Measurements from ENCODE around the gene SRP68.

SRP68 gene

GRCh38 chr17:76072148-76072858 lies at the start of gene SRP68:
TSS of gene SRP68 (minus strand) at chr17:76072517. CDS start at chr17:76072491, 26 bp downstream.
- in situ Hi-C loops (cut with HindIII; ENCODE audit: low pct_ligation_motif_present, low pct_unique_long_range_greater_than_20kb, low sequenced_read_pairs): no loop called here
- DNase-seq: peak; percentile 94

- no peak for DNase-seq
- in situ Hi-C loops (cut with HindIII; ENCODE audit: low pct_ligation_motif_present, low pct_unique_long_range_greater_than_20kb, low sequenced_read_pairs): no loop called here
Measured at GRCh38 chr17:76121932-76122430, 49.7 kb upstream of the SRP68 start.

- in situ Hi-C loops (cut with HindIII; ENCODE audit: low pct_ligation_motif_present, low pct_unique_long_range_greater_than_20kb, low sequenced_read_pairs): no loop called here
- DNase-seq: no peak
Measured at GRCh38 chr17:76120658-76121008, 48.3 kb upstream of the SRP68 start.

GRCh38 chr17:76119409-76120371 lies 47.4 kb upstream of the SRP68 start:
- in situ Hi-C loops (cut with HindIII; ENCODE audit: low pct_ligation_motif_present, low pct_unique_long_range_greater_than_20kb, low sequenced_read_pairs): no loop called here
- no peak for DNase-seq

GRCh38 chr17:76115138-76115754 lies 42.9 kb upstream of the SRP68 start:
- in situ Hi-C loops (cut with HindIII; ENCODE audit: low pct_ligation_motif_present, low pct_unique_long_range_greater_than_20kb, low sequenced_read_pairs): no loop called here
- DNase-seq: no peak

- DNase-seq: no peak
- in situ Hi-C loops (cut with HindIII; ENCODE audit: low pct_ligation_motif_present, low pct_unique_long_range_greater_than_20kb, low sequenced_read_pairs): no loop called here
Measured at GRCh38 chr17:76111956-76112355, 39.6 kb upstream of the SRP68 start.

- in situ Hi-C loops (cut with HindIII; ENCODE audit: low pct_ligation_motif_present, low pct_unique_long_range_greater_than_20kb, low sequenced_read_pairs): no loop called here
- DNase-seq: peak; percentile 35
Measured at GRCh38 chr17:76107509-76107908, 35.2 kb upstream of the SRP68 start.

- in situ Hi-C loops (cut with HindIII; ENCODE audit: low pct_ligation_motif_present, low pct_unique_long_range_greater_than_20kb, low sequenced_read_pairs): no loop called here
- DNase-seq: no peak
Measured at GRCh38 chr17:76106703-76107102, 34.4 kb upstream of the SRP68 start.

GRCh38 chr17:76104896-76105231 lies 32.5 kb upstream of the SRP68 start:
- DNase-seq: no peak
- in situ Hi-C loops (cut with HindIII; ENCODE audit: low pct_ligation_motif_present, low pct_unique_long_range_greater_than_20kb, low sequenced_read_pairs): no loop called here

GRCh38 chr17:76104140-76104895 lies 32.0 kb upstream of the SRP68 start:
- in situ Hi-C loops (cut with HindIII; ENCODE audit: low pct_ligation_motif_present, low pct_unique_long_range_greater_than_20kb, low sequenced_read_pairs): no loop called here
- no peak for DNase-seq

GRCh38 chr17:76103274-76104139 lies 31.2 kb upstream of the SRP68 start, which contains the start of gene EXOC7:
TSS of gene EXOC7 (minus strand) at chr17:76103787. CDS start at chr17:76103692, 95 bp downstream.
- peak; percentile 96 for DNase-seq
- in situ Hi-C loops (cut with HindIII; ENCODE audit: low pct_ligation_motif_present, low pct_unique_long_range_greater_than_20kb, low sequenced_read_pairs): no loop called here

- in situ Hi-C loops (cut with HindIII; ENCODE audit: low pct_ligation_motif_present, low pct_unique_long_range_greater_than_20kb, low sequenced_read_pairs): no loop called here
- no peak for DNase-seq
Measured at GRCh38 chr17:76102944-76103273, 30.6 kb upstream of the SRP68 start.

- DNase-seq: no peak
- in situ Hi-C loops (cut with HindIII; ENCODE audit: low pct_ligation_motif_present, low pct_unique_long_range_greater_than_20kb, low sequenced_read_pairs): no loop called here
Measured at GRCh38 chr17:76097716-76098295, 25.5 kb upstream of the SRP68 start.

GRCh38 chr17:76095943-76096342 lies 23.6 kb upstream of the SRP68 start:
- no peak for DNase-seq
- in situ Hi-C loops (cut with HindIII; ENCODE audit: low pct_ligation_motif_present, low pct_unique_long_range_greater_than_20kb, low sequenced_read_pairs): no loop called here

GRCh38 chr17:76094046-76094445 lies 21.7 kb upstream of the SRP68 start:
- in situ Hi-C loops (cut with HindIII; ENCODE audit: low pct_ligation_motif_present, low pct_unique_long_range_greater_than_20kb, low sequenced_read_pairs): no loop called here
- DNase-seq: no peak

- DNase-seq: no peak
Measured at GRCh38 chr17:76092526-76093413, 20.5 kb upstream of the SRP68 start.

More at GRCh38 chr17:76092526-76093413, 20.5 kb upstream of the SRP68 start:
- in situ Hi-C loops (cut with HindIII; ENCODE audit: low pct_ligation_motif_present, low pct_unique_long_range_greater_than_20kb, low sequenced_read_pairs): no loop called here
